ENCODE results near the gene MAP1LC3B.

GRCh38 chr16:87369796-87370719, 22.1 kb upstream of the MAP1LC3B start:
- TF ChIP-seq, protein P1, sequence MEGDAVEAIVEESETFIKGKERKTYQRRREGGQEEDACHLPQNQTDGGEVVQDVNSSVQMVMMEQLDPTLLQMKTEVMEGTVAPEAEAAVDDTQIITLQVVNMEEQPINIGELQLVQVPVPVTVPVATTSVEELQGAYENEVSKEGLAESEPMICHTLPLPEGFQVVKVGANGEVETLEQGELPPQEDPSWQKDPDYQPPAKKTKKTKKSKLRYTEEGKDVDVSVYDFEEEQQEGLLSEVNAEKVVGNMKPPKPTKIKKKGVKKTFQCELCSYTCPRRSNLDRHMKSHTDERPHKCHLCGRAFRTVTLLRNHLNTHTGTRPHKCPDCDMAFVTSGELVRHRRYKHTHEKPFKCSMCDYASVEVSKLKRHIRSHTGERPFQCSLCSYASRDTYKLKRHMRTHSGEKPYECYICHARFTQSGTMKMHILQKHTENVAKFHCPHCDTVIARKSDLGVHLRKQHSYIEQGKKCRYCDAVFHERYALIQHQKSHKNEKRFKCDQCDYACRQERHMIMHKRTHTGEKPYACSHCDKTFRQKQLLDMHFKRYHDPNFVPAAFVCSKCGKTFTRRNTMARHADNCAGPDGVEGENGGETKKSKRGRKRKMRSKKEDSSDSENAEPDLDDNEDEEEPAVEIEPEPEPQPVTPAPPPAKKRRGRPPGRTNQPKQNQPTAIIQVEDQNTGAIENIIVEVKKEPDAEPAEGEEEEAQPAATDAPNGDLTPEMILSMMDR (IDR thresholded peaks at IDR 0.05; ENCODE audit: low read length), result no peak
- TF ChIP-seq EZH2 (IDR thresholded peaks at IDR 0.05; ENCODE audit: borderline replicate concordance, low read length), result no peak

Measured in OCI-LY1 (cell line).